Measurements from ENCODE around the gene ATP8B1.

ATP8B1 gene

GRCh38 chr18:57705832-57706595 is 97.1 kb downstream of the ATP8B1 start:
- TF ChIP-seq CTCF (IDR thresholded peaks at IDR 0.05; ENCODE audit: low read depth, low read length, missing control alignments) = no peak
- in situ Hi-C loops (cut with HindIII; ENCODE audit: low sequenced_read_pairs) = no loop called here
- H3K4me3 ChIP-seq (ENCODE audit: low read depth, low read length) = no peak overlapping the region
- DNase-seq (ENCODE audit: low read depth) = no peak

GRCh38 chr18:57705011-57705410 is 98.1 kb downstream of the ATP8B1 start:
- in situ Hi-C loops (cut with HindIII; ENCODE audit: low sequenced_read_pairs) = no loop called here
- TF ChIP-seq CTCF (IDR thresholded peaks at IDR 0.05; ENCODE audit: low read depth, low read length, missing control alignments) = no peak
- DNase-seq (ENCODE audit: low read depth) = no peak
- no peak overlapping the region for H3K4me3 ChIP-seq (ENCODE audit: low read depth, low read length)

GRCh38 chr18:57698571-57699276 is 104.4 kb downstream of the ATP8B1 start:
- no peak for TF ChIP-seq CTCF (IDR thresholded peaks at IDR 0.05; ENCODE audit: low read depth, low read length, missing control alignments)
- H3K4me3 ChIP-seq (ENCODE audit: low read depth, low read length) = no peak overlapping the region
- in situ Hi-C loops (cut with HindIII; ENCODE audit: low sequenced_read_pairs) = no loop called here
- DNase-seq (ENCODE audit: low read depth) = peak; percentile 33

GRCh38 chr18:57697426-57697825 is 105.7 kb downstream of the ATP8B1 start:
- no peak overlapping the region for H3K4me3 ChIP-seq (ENCODE audit: low read depth, low read length)
- in situ Hi-C loops (cut with HindIII; ENCODE audit: low sequenced_read_pairs) = no loop called here
- DNase-seq (ENCODE audit: low read depth) = no peak
- TF ChIP-seq CTCF (IDR thresholded peaks at IDR 0.05; ENCODE audit: low read depth, low read length, missing control alignments) = no peak

- DNase-seq (ENCODE audit: low read depth) = no peak
- no peak for TF ChIP-seq CTCF (IDR thresholded peaks at IDR 0.05; ENCODE audit: low read depth, low read length, missing control alignments)
- in situ Hi-C loops (cut with HindIII; ENCODE audit: low sequenced_read_pairs) = no loop called here
- no peak overlapping the region for H3K4me3 ChIP-seq (ENCODE audit: low read depth, low read length)
These were observed 106.8 kb downstream of the ATP8B1 start for GRCh38 chr18:57696271-57696670.

GRCh38 chr18:57691363-57691762 is 111.8 kb downstream of the ATP8B1 start:
- H3K4me3 ChIP-seq (ENCODE audit: low read depth, low read length) = no peak overlapping the region
- DNase-seq (ENCODE audit: low read depth) = no peak
- in situ Hi-C loops (cut with HindIII; ENCODE audit: low sequenced_read_pairs) = no loop called here
- TF ChIP-seq CTCF (IDR thresholded peaks at IDR 0.05; ENCODE audit: low read depth, low read length, missing control alignments) = no peak
